Right forelimb (tissue), 1 donor: ENCODE results near the gene NKAIN2.
"Not testable (repeated sequence)": the region's sequence is repeated elsewhere in the genome, so short reads cannot be mapped to it uniquely, and the experiment has no call there.

Experiments
- DNase-seq: peaks from one replicate; pipeline ENCODE4 v3.0.0-alpha.2; 2018

The NKAIN2 gene

GRCh38 chr6:123972600-123973294 lies 169.1 kb downstream of the NKAIN2 start:
- DNase-seq = no peak

GRCh38 chr6:123980311-123980710 lies 176.6 kb downstream of the NKAIN2 start:
- no peak for DNase-seq

GRCh38 chr6:123986938-123987337 lies 183.3 kb downstream of the NKAIN2 start:
- no peak for DNase-seq

GRCh38 chr6:123989918-123990317 lies 186.3 kb downstream of the NKAIN2 start:
- DNase-seq = not testable (repeated sequence)

- no peak for DNase-seq
These were observed 186.7 kb downstream of the NKAIN2 start for GRCh38 chr6:123990376-123990775.

- DNase-seq = no peak
These were observed 190.5 kb downstream of the NKAIN2 start for GRCh38 chr6:123994168-123994567.

GRCh38 chr6:123994891-123995635 lies 191.4 kb downstream of the NKAIN2 start:
- DNase-seq = no peak

- DNase-seq = no peak
These were observed 193.6 kb downstream of the NKAIN2 start for GRCh38 chr6:123997223-123997622.

- DNase-seq = no peak
These were observed 198.9 kb downstream of the NKAIN2 start for GRCh38 chr6:124002377-124003081.

GRCh38 chr6:124007266-124007665 lies 203.6 kb downstream of the NKAIN2 start:
- DNase-seq = no peak

- DNase-seq = no peak
These were observed 204.6 kb downstream of the NKAIN2 start for GRCh38 chr6:124008000-124008987.

- DNase-seq = no peak
These were observed 205.5 kb downstream of the NKAIN2 start for GRCh38 chr6:124008988-124009765.

GRCh38 chr6:124010574-124010973 lies 206.9 kb downstream of the NKAIN2 start:
- DNase-seq = no peak

- no peak for DNase-seq
These were observed 207.5 kb downstream of the NKAIN2 start for GRCh38 chr6:124011180-124011579.

GRCh38 chr6:124022051-124022450 lies 218.4 kb downstream of the NKAIN2 start:
- not testable (repeated sequence) for DNase-seq

- DNase-seq = no peak
These were observed 219.0 kb downstream of the NKAIN2 start for GRCh38 chr6:124022641-124023040.

- DNase-seq = no peak
These were observed 223.0 kb downstream of the NKAIN2 start for GRCh38 chr6:124026694-124027093.

- DNase-seq = no peak
These were observed 223.7 kb downstream of the NKAIN2 start for GRCh38 chr6:124027392-124027791.

- no peak for DNase-seq
These were observed 224.5 kb downstream of the NKAIN2 start for GRCh38 chr6:124028117-124028516.

- DNase-seq = no peak
These were observed 225.9 kb downstream of the NKAIN2 start for GRCh38 chr6:124029567-124029966.

GRCh38 chr6:124033501-124033900 lies 229.8 kb downstream of the NKAIN2 start:
- no peak for DNase-seq

GRCh38 chr6:124036384-124036783 lies 232.7 kb downstream of the NKAIN2 start:
- DNase-seq = no peak
